Measurements from ENCODE around the gene VEGFA. TPM values are rescaled to one million over a fixed set of nuclear protein-coding genes. Genes with fewer than 3 reads are reported as not detected.

The VEGFA gene
- polyA plus RNA-seq, 3 donors = 19.0 to 454 (median 32.0) TPM

DNA sequence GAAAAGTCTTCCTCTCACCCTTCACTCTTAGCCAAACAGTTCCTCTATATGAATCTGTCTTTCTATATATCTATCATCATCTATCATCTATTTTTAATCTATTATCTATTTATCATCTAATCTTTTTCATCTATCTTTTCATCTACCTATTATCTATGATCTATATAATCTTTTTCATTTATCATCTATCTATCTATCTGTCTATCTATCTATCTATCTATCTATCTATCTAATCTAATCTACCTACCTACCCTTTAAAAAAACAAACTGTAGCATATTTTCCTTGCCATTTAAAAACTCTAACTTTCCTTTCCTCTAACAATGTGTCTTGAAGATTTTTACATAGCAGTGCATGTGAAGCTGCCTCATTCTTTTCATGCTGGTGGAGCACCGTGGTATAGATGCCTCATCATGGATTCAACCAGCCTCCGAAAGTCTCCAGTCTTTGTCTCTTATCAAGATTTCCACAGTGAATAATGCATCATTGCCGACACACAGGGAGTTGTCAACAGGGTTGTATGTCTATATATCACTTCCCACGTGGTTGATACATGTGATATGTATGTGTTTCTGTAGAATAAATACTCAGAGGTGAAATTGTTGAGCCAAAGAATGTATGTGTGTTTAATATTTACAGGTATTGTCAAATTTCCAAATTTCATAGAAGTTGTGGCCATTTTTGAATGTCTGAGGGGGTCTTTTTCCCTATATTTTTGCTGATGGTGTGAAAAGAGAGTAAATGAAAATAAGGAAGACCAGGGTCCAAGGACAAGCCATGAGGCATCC is 51.3 kb downstream of the VEGFA start:
- Histone ChIP-seq H3K27me3 (ENCODE audit: control insufficient read depth in 2 of 2, insufficient read depth in 2 of 2, low read length in 2 of 2) (no peaks in the 10 kb centered on the region), H3K27ac (ENCODE audit: low read depth in 1 of 2, low read length in 2 of 2) (no peak overlapping the region), H3K4me2 (replicated peaks; ENCODE audit: extremely low read depth, low read length, poor library complexity, severe bottlenecking) (no peak overlapping the region), H2AFZ (ENCODE audit: insufficient read depth, low read depth, low read length, poor library complexity, severe bottlenecking) (no peak overlapping the region), H3K9me3 (replicated peaks in 1 of 2; ENCODE audit: control insufficient read depth in 1 of 2, insufficient read depth in 1 of 2, low read length in 2 of 2) (no peaks in the 10 kb centered on the region), H3K4me1 (ENCODE audit: control insufficient read depth in 1 of 2, insufficient read depth in 2 of 2, low read length in 2 of 2) (peaks cover 14 to 24% of the 10 kb centered on the region in 2 donors), H3K79me2 (ENCODE audit: insufficient read depth, low read length) (no peaks in the 10 kb centered on the region), H4K20me1 (ENCODE audit: insufficient read depth, low read length) (no peaks in the 10 kb centered on the region), H3K4me3 (replicated peaks in 1 of 3; ENCODE audit: low read depth in 2 of 3, low read length in 3 of 3) (no peak overlapping the region), H3K36me3 (replicated peaks in 1 of 2; ENCODE audit: control insufficient read depth in 1 of 2, insufficient read depth in 2 of 2, low read length in 2 of 2) (no peaks in the 10 kb centered on the region), H3K9ac (ENCODE audit: insufficient read depth, low read length, poor library complexity, severe bottlenecking) (no peak overlapping the region)
- Mint-ChIP-seq H3K27me3 (ENCODE audit: low read depth in 3 of 3) (peaks cover 0 to 8% (median 7%) of the 10 kb centered on the region in 3 donors), H3K4me1 (peaks cover 27% of the 10 kb centered on the region), H3K4me3 (no peak overlapping the region), H3K9me3 (no peaks in the 10 kb centered on the region), H3K27ac (no peak overlapping the region), H3K36me3 (no peaks in the 10 kb centered on the region)
- 83% methylated on average over 2 of the region's 4 CpGs for whole genome bisulfite sequencing (ENCODE audit: insufficient coverage)
- no peak for DNase-seq
- TF ChIP-seq, protein P1, sequence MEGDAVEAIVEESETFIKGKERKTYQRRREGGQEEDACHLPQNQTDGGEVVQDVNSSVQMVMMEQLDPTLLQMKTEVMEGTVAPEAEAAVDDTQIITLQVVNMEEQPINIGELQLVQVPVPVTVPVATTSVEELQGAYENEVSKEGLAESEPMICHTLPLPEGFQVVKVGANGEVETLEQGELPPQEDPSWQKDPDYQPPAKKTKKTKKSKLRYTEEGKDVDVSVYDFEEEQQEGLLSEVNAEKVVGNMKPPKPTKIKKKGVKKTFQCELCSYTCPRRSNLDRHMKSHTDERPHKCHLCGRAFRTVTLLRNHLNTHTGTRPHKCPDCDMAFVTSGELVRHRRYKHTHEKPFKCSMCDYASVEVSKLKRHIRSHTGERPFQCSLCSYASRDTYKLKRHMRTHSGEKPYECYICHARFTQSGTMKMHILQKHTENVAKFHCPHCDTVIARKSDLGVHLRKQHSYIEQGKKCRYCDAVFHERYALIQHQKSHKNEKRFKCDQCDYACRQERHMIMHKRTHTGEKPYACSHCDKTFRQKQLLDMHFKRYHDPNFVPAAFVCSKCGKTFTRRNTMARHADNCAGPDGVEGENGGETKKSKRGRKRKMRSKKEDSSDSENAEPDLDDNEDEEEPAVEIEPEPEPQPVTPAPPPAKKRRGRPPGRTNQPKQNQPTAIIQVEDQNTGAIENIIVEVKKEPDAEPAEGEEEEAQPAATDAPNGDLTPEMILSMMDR (IDR thresholded peaks at IDR 0.05) = no peak
- intact Hi-C loops (cut with micrococcal nuclease) = no loop called here

DNA sequence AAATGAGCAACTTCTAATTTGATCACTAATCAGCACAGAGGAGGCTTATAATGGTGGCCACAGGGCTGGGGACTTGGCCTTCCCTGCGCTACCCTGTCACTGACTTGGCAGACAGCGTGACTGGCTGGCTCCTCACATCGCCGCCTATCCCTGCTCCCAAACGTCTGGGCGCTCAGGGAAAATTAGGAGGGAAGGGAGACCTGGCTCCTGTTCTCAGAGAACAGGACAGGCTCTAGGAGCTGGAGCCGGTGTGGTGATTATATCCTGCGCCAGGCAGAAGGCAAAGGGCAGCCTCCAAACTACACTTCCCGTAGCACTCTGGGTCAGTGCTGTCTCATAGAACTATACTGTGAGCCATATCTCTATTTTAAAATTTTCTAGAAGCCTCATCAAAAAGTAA is 53.4 kb downstream of the VEGFA start:
- no peak for DNase-seq
- H3K4me1 ChIP-seq (ENCODE audit: control insufficient read depth in 1 of 2, insufficient read depth in 2 of 2, low read length in 2 of 2) = peaks cover 6 to 13% of the 10 kb centered on the region in 2 donors
- no peak overlapping the region for H3K27ac ChIP-seq (ENCODE audit: low read depth in 1 of 2, low read length in 2 of 2)
- Mint-ChIP-seq H3K4me3 (no peak overlapping the region), H3K27ac (no peak overlapping the region), H3K36me3 (no peaks in the 10 kb centered on the region), H3K9me3 (no peaks in the 10 kb centered on the region), H3K27me3 (ENCODE audit: low read depth in 3 of 3) (peaks cover 0 to 8% (median 7%) of the 10 kb centered on the region in 3 donors), H3K4me1 (peaks cover 22% of the 10 kb centered on the region)
- no peaks in the 10 kb centered on the region for H3K27me3 ChIP-seq (ENCODE audit: control insufficient read depth in 2 of 2, insufficient read depth in 2 of 2, low read length in 2 of 2)
- H3K4me3 ChIP-seq (replicated peaks in 1 of 3; ENCODE audit: low read depth in 2 of 3, low read length in 3 of 3) = no peak overlapping the region
- no peaks in the 10 kb centered on the region for H3K36me3 ChIP-seq (replicated peaks in 1 of 2; ENCODE audit: control insufficient read depth in 1 of 2, insufficient read depth in 2 of 2, low read length in 2 of 2)
- H3K9ac ChIP-seq (ENCODE audit: insufficient read depth, low read length, poor library complexity, severe bottlenecking) = no peak overlapping the region
- no peak overlapping the region for H2AFZ ChIP-seq (ENCODE audit: insufficient read depth, low read depth, low read length, poor library complexity, severe bottlenecking)
- no peak overlapping the region for H3K4me2 ChIP-seq (replicated peaks; ENCODE audit: extremely low read depth, low read length, poor library complexity, severe bottlenecking)
- H4K20me1 ChIP-seq (ENCODE audit: insufficient read depth, low read length) = no peaks in the 10 kb centered on the region
- intact Hi-C loops (cut with micrococcal nuclease) = no loop called here
- no peaks in the 10 kb centered on the region for H3K79me2 ChIP-seq (ENCODE audit: insufficient read depth, low read length)
- H3K9me3 ChIP-seq (replicated peaks in 1 of 2; ENCODE audit: control insufficient read depth in 1 of 2, insufficient read depth in 1 of 2, low read length in 2 of 2) = no peaks in the 10 kb centered on the region
- TF ChIP-seq, protein P1 (IDR thresholded peaks at IDR 0.05) = no peak
- WGBS (ENCODE audit: insufficient coverage) = 95% methylated on average over 6 of the region's 9 CpGs

All from CD14-positive monocyte (primary cell).